ENCODE data around the gene TRPC5OS.

GRCh38 chrX:111881715-111882114 is 5.7 kb downstream of the TRPC5OS start:
- TF ChIP-seq CTCF (conservative IDR thresholded peaks at IDR 0.05; ENCODE audit: low read depth, low read length) (no peak), EZH2 (IDR thresholded peaks at IDR 0.05; ENCODE audit: borderline replicate concordance, low read depth, low read length, poor library complexity, severe bottlenecking) (no peak)
